ENCODE measurements around the gene DOCK8.
"Not testable (repeated sequence)": the region's sequence is repeated elsewhere in the genome, so short reads cannot be mapped to it uniquely, and the experiment has no call there.

Gene DOCK8

GRCh38 chr9:372128-372527, 157.5 kb downstream of the DOCK8 start:
- FAIRE-seq = no peak

GRCh38 chr9:373759-374206, 159.1 kb downstream of the DOCK8 start:
- no peak for FAIRE-seq

GRCh38 chr9:374736-375135, 160.1 kb downstream of the DOCK8 start:
- FAIRE-seq = no peak

- FAIRE-seq = no peak
Measured at GRCh38 chr9:376115-376514, 161.4 kb downstream of the DOCK8 start.

GRCh38 chr9:378263-378662, 163.6 kb downstream of the DOCK8 start:
- no peak for FAIRE-seq

DNA sequence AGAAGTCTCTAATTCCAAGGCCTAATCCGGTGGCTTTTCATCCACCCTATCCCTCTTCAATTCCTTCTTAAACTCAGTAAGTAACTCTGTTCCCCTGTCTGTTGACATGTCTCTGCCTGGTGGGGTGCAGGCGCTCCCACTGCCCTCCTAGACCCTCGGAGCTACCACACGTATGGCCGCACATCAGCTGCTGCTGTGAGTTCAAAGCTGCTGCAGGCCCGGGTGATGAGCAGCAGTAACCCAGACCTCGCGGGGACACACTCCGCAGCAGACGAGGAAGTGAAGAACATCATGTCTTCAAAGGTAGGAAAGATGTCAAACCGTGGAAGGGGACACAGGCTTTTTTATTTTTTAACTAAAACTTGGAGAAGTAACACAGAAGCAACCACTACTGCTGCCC, 167.7 kb downstream of the DOCK8 start:
- FAIRE-seq = no peak

DNA sequence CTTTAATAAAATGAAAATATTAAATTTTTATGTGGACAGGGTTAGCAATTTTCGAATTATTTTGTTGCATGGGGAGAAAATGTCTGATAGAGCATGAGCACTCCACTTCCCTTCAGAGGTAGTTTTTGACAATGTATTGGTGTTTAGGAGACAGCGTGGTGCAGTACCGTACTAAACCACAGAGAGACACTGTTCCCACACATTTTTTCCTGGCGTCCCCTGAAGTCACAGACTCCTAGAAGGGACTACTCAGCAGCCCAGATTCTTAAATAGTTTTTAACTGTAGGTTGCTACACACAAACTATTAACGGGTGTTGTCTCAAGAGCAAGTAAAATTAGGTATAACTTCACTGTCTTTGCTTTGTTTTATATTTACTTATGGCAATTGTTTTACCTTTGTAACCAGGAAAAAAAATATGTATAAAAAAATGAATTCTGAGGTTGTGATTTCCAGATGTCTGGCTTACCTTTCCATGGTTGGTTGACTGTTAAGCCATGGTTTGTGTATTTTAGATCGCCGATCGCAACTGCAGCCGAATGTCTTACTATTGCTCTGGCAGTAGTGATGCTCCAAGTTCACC, 171.2 kb downstream of the DOCK8 start:
- no peak for FAIRE-seq

DNA sequence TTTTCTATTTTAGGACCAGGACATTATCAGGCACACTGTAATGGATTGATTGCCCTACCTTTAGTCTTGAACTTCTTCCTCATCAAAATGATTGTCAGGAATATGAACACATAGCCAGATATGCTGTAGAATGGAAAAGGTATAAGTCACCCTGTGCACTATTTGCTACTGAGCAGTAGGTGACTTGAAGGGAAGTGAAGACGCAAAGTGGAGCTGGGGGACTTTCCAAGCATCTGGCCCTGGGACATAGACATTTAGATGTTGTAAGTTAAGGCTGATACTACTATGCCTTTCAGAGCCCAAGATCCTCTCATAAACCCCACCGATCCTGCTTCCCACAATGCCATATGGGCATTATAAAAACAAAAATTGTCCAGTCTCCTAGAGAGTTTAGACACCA, 174.5 kb downstream of the DOCK8 start:
- no peak for FAIRE-seq

DNA sequence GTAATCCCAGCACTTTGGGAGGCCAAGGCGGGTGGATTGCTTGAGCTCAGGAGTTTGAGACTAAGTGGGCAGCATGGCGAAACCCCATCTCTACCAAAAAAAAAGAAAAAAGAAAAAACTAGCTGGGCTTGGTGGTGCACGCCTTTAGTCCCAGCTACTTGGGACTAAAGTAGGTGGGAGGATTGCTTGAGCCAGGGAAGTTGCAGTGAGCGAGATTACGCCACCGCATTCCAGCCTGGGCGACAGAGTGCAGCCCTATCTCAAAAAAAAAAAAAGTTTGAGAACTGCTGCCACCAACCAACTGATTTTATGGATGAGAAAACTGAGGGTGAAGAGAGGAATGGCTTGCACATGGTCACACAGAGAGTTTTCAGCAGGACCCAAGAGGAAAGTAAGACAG, 175.1 kb downstream of the DOCK8 start:
- FAIRE-seq = no peak

DNA sequence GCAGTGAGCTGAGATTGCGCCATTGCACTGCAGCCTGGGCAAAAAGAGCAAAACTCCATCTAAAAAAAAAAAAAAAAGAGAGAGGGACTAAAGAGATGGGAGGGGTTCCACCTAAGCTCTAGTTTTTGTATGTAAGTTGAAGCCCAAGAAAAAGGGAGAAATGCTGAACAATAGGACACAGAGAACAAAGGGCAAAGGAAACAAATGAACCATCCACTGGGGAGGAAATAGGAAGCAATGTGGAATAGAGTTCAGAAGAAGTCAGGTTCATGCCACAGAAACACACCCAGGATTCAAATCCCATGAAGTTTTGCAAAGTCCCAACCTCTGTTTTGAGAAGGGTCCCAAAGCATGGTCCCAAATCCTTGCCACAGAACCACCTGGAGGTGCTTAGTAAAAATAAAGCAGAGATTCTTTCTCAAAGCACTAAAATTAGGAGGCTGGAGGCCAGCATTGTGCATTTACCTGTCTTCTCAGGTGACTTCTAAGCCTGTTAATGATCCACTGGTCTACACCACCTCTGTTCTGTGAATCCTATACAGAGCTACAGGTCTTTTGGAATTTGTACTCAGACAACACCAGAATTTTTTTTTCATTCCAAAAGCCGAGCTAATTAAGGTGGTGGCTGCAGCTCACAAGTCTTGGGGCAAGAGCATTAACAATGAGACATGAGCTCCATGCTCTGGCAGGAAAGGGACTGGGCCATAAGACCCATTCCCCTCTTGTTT, 177.6 kb downstream of the DOCK8 start:
- no peak for FAIRE-seq

- FAIRE-seq = no peak
Measured at GRCh38 chr9:394347-395052, 179.8 kb downstream of the DOCK8 start.

GRCh38 chr9:396396-396795, 181.7 kb downstream of the DOCK8 start:
- no peak for FAIRE-seq

- no peak for FAIRE-seq
Measured at GRCh38 chr9:398085-398484, 183.4 kb downstream of the DOCK8 start.

DNA sequence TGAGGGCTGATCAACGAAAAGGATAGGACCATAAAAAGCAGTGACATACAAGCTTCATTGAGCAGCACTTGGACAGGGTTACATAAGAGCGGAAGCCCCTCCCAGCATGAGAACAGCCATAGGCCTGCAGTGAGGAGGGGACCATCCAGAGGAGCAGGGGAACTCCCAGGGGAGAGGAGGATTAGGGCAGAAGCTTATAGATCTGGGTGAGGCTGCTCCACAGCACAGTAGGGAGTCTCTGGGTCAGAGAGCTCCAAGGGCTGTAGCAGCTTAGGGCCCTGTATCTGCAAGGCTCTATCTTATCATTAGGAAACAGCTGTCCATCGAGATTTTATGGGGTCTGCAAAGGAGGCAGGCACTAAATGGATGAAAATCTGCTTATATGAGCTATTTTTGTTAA, 186.6 kb downstream of the DOCK8 start:
- no peak for FAIRE-seq

DNA sequence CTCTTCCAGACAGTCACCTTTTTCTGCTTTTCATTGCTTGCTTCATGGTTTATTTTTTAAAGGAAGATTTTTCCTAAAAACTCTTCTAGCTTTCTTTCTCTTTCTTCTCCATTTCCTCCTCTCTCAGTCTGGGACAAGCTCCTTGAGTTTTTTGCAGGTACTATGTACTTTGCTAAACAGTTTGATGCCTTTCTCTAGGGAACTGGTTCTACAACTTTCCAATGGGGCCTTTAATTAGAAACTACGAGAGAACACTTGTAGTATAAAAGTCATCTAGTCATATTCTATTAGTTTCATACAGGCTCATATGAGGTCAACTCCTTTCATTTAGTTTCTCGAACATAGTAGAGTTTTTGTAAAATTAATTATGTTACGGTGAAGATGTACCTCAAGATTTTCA, 189.6 kb downstream of the DOCK8 start:
- FAIRE-seq = no peak

DNA sequence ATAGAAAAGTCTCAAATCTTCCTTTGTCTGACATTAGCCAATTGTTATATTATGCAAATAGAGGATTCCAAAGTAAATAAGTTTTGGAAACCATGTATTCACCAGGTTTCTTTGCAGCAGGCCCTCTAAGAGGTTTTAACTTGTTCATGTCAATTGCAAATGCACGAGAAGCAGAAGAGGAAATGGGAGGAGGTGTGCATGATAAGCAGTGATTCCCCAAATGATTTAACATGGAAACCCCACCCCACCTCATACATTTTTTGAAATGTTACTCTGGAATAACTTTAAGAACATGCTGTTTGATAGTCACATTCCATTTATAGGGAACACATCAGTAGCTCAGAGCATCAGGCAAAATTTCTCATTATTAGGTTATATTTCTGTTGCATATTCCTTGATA, 190.7 kb downstream of the DOCK8 start:
- FAIRE-seq = no peak

DNA sequence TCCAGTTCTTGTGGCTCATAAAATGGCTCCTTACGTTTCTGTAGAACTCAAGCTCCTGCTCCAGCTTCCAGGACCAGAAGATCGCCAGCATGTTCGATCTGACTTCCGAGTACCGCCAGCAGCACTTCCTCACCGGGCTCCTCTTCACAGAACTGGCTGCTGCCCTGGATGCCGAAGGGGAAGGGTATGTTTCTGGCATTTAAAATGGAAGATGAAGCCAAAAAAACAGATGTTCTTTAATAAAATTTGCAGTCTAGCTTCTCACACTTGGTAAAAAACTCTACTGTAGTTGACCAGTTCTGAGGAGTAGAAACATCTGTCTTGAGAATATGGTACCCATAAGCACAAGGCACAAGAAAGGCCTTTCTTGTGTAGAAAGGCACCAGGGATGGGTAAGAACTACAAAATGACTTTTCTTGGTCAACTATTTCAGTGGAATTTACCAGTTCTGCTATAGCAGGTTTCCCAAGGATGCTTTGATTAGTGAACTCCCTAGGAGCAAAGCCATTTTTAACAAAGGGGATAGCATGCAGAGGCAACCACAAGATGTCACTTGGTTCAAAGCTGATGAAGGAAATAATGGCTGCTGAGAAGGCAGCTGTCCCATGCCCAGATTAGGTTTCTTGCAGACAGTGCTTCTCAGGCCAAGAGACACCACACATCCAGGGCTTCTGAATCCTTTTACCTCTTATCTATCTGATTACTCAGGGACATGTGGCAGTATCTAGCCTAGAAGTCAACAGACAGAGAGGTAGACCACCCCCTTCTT, 192.4 kb downstream of the DOCK8 start:
- no peak for FAIRE-seq

DNA sequence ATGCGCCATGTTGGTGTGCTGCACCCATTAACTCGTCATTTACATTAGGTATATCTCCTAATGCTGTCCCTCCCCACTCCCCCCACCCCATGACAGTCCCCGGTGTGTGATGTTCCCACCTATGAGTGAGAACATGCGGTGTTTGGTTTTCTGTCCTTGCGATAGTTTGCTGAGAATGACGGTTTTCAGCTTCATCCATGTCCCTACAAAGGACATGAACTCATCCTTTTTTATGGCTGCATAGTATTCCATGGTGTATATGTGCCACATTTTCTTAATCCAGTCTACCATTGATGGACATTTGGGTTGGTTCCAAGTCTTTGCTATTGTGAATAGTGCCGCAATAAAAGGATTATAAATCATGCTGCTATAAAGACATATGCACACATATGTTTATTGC, 195.0 kb downstream of the DOCK8 start:
- FAIRE-seq = not testable (repeated sequence)

GRCh38 chr9:414595-414994, 199.9 kb downstream of the DOCK8 start:
- no peak for FAIRE-seq

GRCh38 chr9:419571-420171, 205.0 kb downstream of the DOCK8 start:
- no peak for FAIRE-seq

GRCh38 chr9:421896-422295, 207.2 kb downstream of the DOCK8 start:
- no peak for FAIRE-seq

GRCh38 chr9:426264-426663, 211.6 kb downstream of the DOCK8 start:
- no peak for FAIRE-seq

DNA sequence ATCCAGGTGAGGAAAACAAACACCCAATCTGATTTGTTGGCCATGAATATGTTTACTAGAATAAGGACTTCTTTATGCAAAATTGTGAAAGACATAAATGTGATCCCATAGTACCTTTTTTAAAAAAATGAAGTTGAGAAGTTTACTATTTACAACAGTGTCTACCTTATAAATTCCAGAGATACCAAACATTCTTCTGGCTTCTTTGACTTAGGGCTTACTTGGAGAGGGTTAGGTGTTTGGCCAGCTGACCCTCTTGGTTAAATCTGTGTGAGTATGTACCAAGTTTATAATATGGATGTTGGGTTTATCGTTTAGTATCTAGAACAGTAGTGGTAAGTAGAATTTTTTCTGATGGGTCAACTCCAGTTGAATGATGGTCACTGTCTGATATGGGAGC, 212.3 kb downstream of the DOCK8 start:
- FAIRE-seq = no peak
